HEK293T (cell line): ENCODE results near the gene FCHO2.

Source experiments
- ARNT ChIP-seq: fragments of 450-650 bp; IDR thresholded peaks from 2 replicates; pipeline ENCODE4 v1.6.1; 2017; ENCODE audit warnings: mild to moderate bottlenecking
- BHLHE40 ChIP-seq: fragments of 450-650 bp; IDR thresholded peaks from 2 replicates; pipeline ENCODE4 v1.6.1; 2016; ENCODE audit warnings: mild to moderate bottlenecking, moderate library complexity, borderline replicate concordance
- CTBP1 ChIP-seq: fragments of 450-650 bp; IDR thresholded peaks from 2 replicates; pipeline ENCODE4 v1.6.1; 2016; ENCODE audit warnings: borderline replicate concordance
- FOXA1 ChIP-seq: fragments of 450-650 bp; IDR thresholded peaks from 2 replicates; pipeline ENCODE4 v1.6.1; 2016; ENCODE audit warnings: mild to moderate bottlenecking
- FOXK2 ChIP-seq: fragments of 450-650 bp; IDR thresholded peaks from 2 replicates; pipeline ENCODE4 v1.6.1; 2016; ENCODE audit warnings: mild to moderate bottlenecking
- FOXM1 ChIP-seq: fragments of 450-650 bp; IDR thresholded peaks from 2 replicates; pipeline ENCODE4 v1.6.1; 2017; ENCODE audit warnings: mild to moderate bottlenecking, borderline replicate concordance
- HDGF ChIP-seq: fragments of 450-650 bp; IDR thresholded peaks from 2 replicates; pipeline ENCODE4 v1.6.1; 2017; ENCODE audit warnings: antibody characterized with exemption, borderline replicate concordance
- LEF1 ChIP-seq: fragments of 450-650 bp; IDR thresholded peaks from 2 replicates; pipeline ENCODE4 v1.6.1; 2017; ENCODE audit warnings: mild to moderate bottlenecking, borderline replicate concordance
- PKNOX1 ChIP-seq: fragments of 450-650 bp; IDR thresholded peaks from 2 replicates; pipeline ENCODE4 v1.6.1; 2016
- SP1 ChIP-seq: fragments of 450-650 bp; IDR thresholded peaks from 2 replicates; pipeline ENCODE4 v1.6.1; 2017
- SUZ12 ChIP-seq: fragments of 450-650 bp; IDR thresholded peaks from 2 replicates; pipeline ENCODE4 v1.6.1; 2016; ENCODE audit warnings: mild to moderate bottlenecking
- ZNF384 ChIP-seq: fragments of 450-650 bp; IDR thresholded peaks from 2 replicates; pipeline ENCODE4 v1.6.1; 2016

DNA sequence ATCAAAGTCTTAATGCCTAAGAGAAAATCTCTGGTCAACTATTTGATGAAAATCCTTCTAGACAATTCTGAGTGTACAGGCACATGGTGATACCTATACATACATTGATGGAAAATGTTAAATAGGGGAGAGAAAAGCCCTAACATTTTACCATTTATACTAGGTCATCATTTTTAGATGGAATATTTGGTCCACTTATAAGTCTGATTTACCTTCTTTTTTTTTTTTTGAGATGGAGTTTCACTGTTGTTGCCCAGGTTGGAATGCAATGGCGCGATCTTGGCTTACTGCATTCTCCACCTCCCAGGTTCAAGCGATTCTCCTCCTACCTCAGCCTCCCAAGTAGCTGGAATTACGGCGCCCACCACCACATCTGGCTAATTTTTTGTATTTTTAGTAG, 81.7 kb downstream of the FCHO2 start:
- TF ChIP-seq SUZ12 (no peak), ARNT (no peak), PKNOX1 (no peak), ZNF384 (no peak), BHLHE40 (no peak), FOXK2 (no peak), FOXM1 (no peak), FOXA1 (no peak), HDGF (no peak), LEF1 (no peak), SP1 (no peak), CTBP1 (no peak)
